Lung (tissue), 12 donors: Measurements from ENCODE around the gene CPT1B. TPM values are rescaled to one million over a fixed set of nuclear protein-coding genes. Genes with fewer than 3 reads are reported as not detected.

Experiments
- ATAC-seq: fragments of 200-7000 bp; cut with Tn5 transposase; one replicate; pipeline ENCODE4 v1.9.1; 2020; ENCODE audit warnings: moderate number of reproducible peaks; ENCODE audit not compliant: insufficient read depth, low FRiP score
- DNase-seq, 3 donors: peaks; one replicate each; pipeline ENCODE4 v3.0.0-alpha.2; 2013 to 2017
- H3K27ac ChIP-seq, 2 donors: one replicate each; pipeline ENCODE4 v1.5.1; 2013; ENCODE audit warnings: mild to moderate bottlenecking in 2 of 2, moderate library complexity in 2 of 2, control low read depth in 1 of 2, inconsistent platforms in 1 of 2, low read depth in 1 of 2, low read length in 1 of 2
- H3K27me3 ChIP-seq, 3 donors: one replicate each; pipeline ENCODE4 v1.5.1; 2013; ENCODE audit warnings: low read length in 2 of 3; ENCODE audit not compliant: control insufficient read depth in 3 of 3, insufficient read depth in 3 of 3
- H3K36me3 ChIP-seq, 4 donors: one replicate each; pipeline ENCODE4 v1.5.1; 2013; ENCODE audit warnings: low read length in 4 of 4, mild to moderate bottlenecking in 1 of 4, moderate library complexity in 1 of 4; ENCODE audit not compliant: control insufficient read depth in 4 of 4, insufficient read depth in 4 of 4
- H3K4me1 ChIP-seq, 5 donors: one replicate each; pipeline ENCODE4 v1.5.1; 2013; ENCODE audit warnings: low read length in 5 of 5, mild to moderate bottlenecking in 2 of 5, moderate library complexity in 1 of 5; ENCODE audit not compliant: control insufficient read depth in 5 of 5, insufficient read depth in 5 of 5
- H3K4me3 ChIP-seq: one replicate; pipeline ENCODE4 v1.5.1; 2013; ENCODE audit warnings: mild to moderate bottlenecking, control low read depth, moderate library complexity
- H3K9ac ChIP-seq, 2 donors: one replicate each; pipeline ENCODE4 v1.5.1; 2013; ENCODE audit warnings: low read length in 2 of 2, control low read depth in 1 of 2; ENCODE audit not compliant: insufficient read depth in 1 of 2
- H3K9me3 ChIP-seq, 4 donors: one replicate each; pipeline ENCODE4 v1.5.1; 2013; ENCODE audit warnings: low read length in 3 of 4, mild to moderate bottlenecking in 1 of 4, moderate library complexity in 1 of 4; ENCODE audit not compliant: control insufficient read depth in 4 of 4, insufficient read depth in 3 of 4
- CTCF ChIP-seq: IDR thresholded peaks from 2 replicates; pipeline ENCODE4 v1.5.1; 2012; ENCODE audit warnings: mild to moderate bottlenecking; ENCODE audit errors: control extremely low read depth, extremely low read depth
- WGBS, 2 donors: extraction: QIAGEN DNeasy Blood & Tissue Kit; methylation state at CpG; one replicate each; pipeline ENCODE4 v1.1.7; 2013; 5-methylcytosine and 5-hydroxymethylcytosine counted together
- polyA plus RNA-seq, 2 donors: library from polyadenylated mRNA; stranded (reverse); fragments of 200-250 nt; gene quantifications; one replicate each; pipeline ENCODE4 v1.2.1, GENCODE V29; 2013
- total RNA-seq, 2 donors: library from RNA; depleted of rRNA in 1 of 2; stranded (reverse); fragments of >200 nt in 1 of 2; gene quantifications; one replicate each; pipeline ENCODE4 v1.2.1, GENCODE V29; 2014 to 2021
- donor health status: control.
- donor health status: control.
- donor health status: Bipolar disorder and iron deficiency.
- donor health status: healthy.
- donor health status: DM: yes; HTN: yes; CAD: no.

Gene CPT1B
- total and polyA plus RNA-seq, 4 donors, result 5.7 to 21.2 (median 13.2) TPM

- Histone ChIP-seq H3K36me3 (no peaks in the 10 kb centered on the region), H3K4me3 (no peak overlapping the region), H3K4me1 (peaks cover 0 to 21% (median 0%) of the 10 kb centered on the region in 5 donors), H3K27me3 (peaks cover 4 to 50% (median 34%) of the 10 kb centered on the region in 3 donors), H3K9me3 (no peaks in the 10 kb centered on the region), H3K9ac (no peak overlapping the region), H3K27ac (no peak overlapping the region)
- WGBS, 2 donors, result 57 to 83% methylated on average over 50 to 78 of the region's 78 CpGs
- ATAC-seq, result no peak
- TF ChIP-seq CTCF, result no peak
- no peak for DNase-seq
Measured at GRCh38 chr22:50546326-50547262, 31.6 kb downstream of the CPT1B start.

DNA sequence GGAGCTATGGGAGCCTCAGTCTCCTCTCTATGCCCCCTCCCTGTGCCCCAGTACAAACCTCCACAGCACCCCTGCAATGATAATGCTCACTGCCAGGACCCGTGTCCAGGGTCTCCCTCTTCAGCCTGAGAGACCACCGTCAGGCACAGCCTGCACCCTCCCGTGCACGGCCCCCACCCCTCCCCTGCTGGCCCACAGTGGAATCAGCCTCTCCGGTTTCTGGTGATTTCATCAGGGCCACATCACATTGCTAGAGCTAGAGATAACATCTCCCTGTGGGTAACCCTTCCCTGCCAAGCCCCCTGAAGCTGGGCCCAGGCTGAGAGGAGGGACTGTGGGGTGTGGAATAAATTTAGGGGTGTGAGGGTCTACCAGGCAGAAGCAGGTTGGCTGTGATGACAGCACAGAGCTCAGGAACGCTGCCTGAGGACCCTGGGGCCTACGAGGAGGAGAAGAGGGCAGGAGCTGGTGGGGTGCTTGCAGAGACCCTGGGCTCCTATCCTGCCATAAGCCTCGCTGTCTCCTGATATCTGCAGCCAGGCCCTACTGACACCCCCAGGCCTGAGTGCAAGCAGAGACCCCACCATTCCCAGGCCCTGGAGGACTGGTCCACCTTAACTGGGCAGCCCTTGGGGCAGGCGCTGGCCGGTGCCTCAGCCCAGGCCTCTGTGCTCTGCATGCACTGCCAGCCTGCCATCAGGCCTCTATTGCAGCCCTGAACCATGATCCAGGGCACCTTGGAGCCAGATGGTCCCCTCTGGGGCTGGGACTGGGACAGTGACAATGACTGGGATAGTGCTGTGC, 32.5 kb downstream of the CPT1B start, which contains the start of gene KLHDC7B:
KLHDC7B (plus strand) TSS at position 378 of the 804 bp plus-strand sequence; CDS start at position 723, 345 bp downstream.
- DNase-seq, result no peak
- H3K9ac ChIP-seq, result no peak within 1 kb of the TSS
- WGBS, 2 donors, result 55 to 72% methylated on average over 10 of the region's 10 CpGs
- peaks cover 0 to 22% (median 0%) of the 10 kb centered on the region in 5 donors for H3K4me1 ChIP-seq
- ATAC-seq, result no peak
- H3K36me3 ChIP-seq, result no peaks in the 10 kb centered on the region
- TF ChIP-seq CTCF, result no peak
- peaks cover 4 to 47% (median 33%) of the 10 kb centered on the region in 3 donors for H3K27me3 ChIP-seq
- H3K9me3 ChIP-seq, result no peaks in the 10 kb centered on the region
- H3K4me3 ChIP-seq, result no peak within 1 kb of the TSS
- H3K27ac ChIP-seq, result peak within 1 kb of the TSS in 1 of 2 donors; percentile 78

DNA sequence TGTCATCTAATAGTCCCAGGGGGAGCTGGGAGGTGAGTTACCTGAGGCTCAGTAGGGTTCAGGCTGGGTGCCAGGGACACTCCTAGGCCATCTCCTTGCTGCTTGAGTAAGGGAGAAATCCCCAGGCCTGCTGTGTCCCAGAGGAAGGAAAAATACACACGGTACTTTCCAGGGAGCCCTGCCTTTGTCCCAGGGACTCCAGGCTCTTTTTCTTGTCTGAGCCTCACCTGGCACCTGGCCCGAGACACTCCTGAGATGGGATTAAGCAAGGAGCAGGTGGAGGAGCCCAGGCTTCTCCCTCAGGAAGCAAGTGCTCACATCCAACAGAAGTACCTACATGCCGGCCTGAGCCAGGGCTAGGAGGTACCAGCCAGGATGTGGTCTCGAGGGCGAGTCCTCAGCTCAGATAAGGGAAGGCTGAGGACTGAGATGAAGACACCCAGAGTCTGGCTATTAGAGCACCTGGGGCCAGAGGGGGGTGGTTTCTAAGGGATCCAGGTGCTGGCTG, 33.4 kb downstream of the CPT1B start:
- ATAC-seq (no peak), DNase-seq (no peak)
- H3K9me3 ChIP-seq, result no peaks in the 10 kb centered on the region
- peaks cover 0 to 22% (median under 1%) of the 10 kb centered on the region in 5 donors for H3K4me1 ChIP-seq
- H3K4me3 ChIP-seq, result no peak overlapping the region
- WGBS, 2 donors, result 38 to 49% methylated on average over 5 of the region's 5 CpGs
- no peak for TF ChIP-seq CTCF
- peak overlapping the region in 1 of 2 donors; percentile 78 for H3K27ac ChIP-seq
- H3K36me3 ChIP-seq, result no peaks in the 10 kb centered on the region
- peaks cover 4 to 38% (median 25%) of the 10 kb centered on the region in 3 donors for H3K27me3 ChIP-seq
- H3K9ac ChIP-seq, result no peak overlapping the region
